Nephron (organoid): ENCODE data around the gene MAP2K1.

ENCODE experiments used
- H3K27ac Mint-ChIP-seq, 3 experiments: 2 replicates each; pipeline ENCODE4 v1.8.0; 2020; ENCODE audit warnings: mixed read lengths in 3 of 3, mild to moderate bottlenecking in 2 of 3, moderate library complexity in 1 of 3
- H3K27me3 Mint-ChIP-seq: 2 replicates; pipeline ENCODE4 v1.8.0; 2021; ENCODE audit warnings: low read depth, mild to moderate bottlenecking, moderate library complexity, mixed read lengths
- H3K36me3 Mint-ChIP-seq: 2 replicates; pipeline ENCODE4 v1.8.0; 2020; ENCODE audit warnings: low read depth, mixed read lengths
- H3K4me1 Mint-ChIP-seq: 2 replicates; pipeline ENCODE4 v1.8.0; 2020; ENCODE audit warnings: mixed read lengths
- H3K4me3 Mint-ChIP-seq, 3 experiments: 2 replicates each; pipeline ENCODE4 v1.8.0; 2020; ENCODE audit warnings: mild to moderate bottlenecking in 3 of 3, mixed read lengths in 3 of 3, moderate library complexity in 2 of 3
- H3K9me3 Mint-ChIP-seq: 2 replicates; pipeline ENCODE4 v1.8.0; 2020; ENCODE audit warnings: mixed read lengths
- TF ChIP-seq, protein P1 (sequence below), 3 experiments: fragments of 200-600 bp; sonication (generic); IDR thresholded peaks; one replicate each; pipeline ENCODE4 v1.5.0; 2021; ENCODE audit warnings: antibody characterized with exemption in 3 of 3; ENCODE audit not compliant: unreplicated experiment in 3 of 3

The MAP2K1 gene

DNA sequence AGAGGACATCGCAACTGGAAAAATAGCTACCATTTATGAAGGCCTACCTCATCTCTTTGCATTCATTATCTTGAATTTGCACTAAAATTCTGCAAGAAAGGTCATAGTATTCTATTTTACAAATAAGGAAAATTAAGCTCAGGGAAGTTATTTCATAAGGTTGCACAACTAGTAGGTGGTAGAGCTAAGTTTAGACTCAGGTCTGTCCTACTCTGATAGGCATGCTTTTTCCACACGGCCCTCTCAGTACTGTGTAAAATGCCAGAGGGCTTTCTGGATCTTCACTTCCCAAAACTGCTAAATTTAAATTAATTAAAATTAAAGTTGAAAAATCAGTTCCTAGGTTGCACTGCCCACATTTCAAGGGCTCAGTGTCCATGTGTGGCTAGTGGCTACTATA is 18.3 kb downstream of the MAP2K1 start:
- H3K4me1 Mint-ChIP-seq = peaks cover 90% of the 10 kb centered on the region
- peaks cover 3% of the 10 kb centered on the region for H3K36me3 Mint-ChIP-seq
- H3K27ac Mint-ChIP-seq = peak overlapping the region; percentile 69 to 91 (median 89)
- TF ChIP-seq, protein P1, sequence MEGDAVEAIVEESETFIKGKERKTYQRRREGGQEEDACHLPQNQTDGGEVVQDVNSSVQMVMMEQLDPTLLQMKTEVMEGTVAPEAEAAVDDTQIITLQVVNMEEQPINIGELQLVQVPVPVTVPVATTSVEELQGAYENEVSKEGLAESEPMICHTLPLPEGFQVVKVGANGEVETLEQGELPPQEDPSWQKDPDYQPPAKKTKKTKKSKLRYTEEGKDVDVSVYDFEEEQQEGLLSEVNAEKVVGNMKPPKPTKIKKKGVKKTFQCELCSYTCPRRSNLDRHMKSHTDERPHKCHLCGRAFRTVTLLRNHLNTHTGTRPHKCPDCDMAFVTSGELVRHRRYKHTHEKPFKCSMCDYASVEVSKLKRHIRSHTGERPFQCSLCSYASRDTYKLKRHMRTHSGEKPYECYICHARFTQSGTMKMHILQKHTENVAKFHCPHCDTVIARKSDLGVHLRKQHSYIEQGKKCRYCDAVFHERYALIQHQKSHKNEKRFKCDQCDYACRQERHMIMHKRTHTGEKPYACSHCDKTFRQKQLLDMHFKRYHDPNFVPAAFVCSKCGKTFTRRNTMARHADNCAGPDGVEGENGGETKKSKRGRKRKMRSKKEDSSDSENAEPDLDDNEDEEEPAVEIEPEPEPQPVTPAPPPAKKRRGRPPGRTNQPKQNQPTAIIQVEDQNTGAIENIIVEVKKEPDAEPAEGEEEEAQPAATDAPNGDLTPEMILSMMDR (IDR thresholded peaks at IDR 0.05; ENCODE audit: unreplicated experiment in 3 of 3) = no peak
- H3K4me3 Mint-ChIP-seq = peak overlapping the region in 2 of 3 experiments; percentile 17 to 63
- H3K27me3 Mint-ChIP-seq = no peaks in the 10 kb centered on the region
- no peaks in the 10 kb centered on the region for H3K9me3 Mint-ChIP-seq

DNA sequence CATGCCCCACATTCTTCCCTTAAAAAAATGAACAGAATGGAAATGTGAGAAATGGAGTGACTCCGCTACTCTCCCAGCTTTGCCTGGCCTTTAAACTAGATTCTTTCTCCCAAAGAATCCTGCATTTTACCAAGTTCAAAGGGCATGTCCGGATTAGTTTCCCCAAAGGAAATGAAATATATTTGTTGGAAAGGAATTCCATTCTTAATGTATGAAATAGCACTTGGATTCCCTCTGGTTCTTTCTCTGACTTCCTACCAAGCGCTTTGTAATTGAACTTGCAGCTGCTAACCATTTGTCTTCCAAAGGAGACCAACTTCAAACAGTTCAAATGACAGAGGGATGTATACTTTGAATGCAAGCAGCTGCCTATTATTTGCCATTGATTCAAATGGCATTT is 18.9 kb downstream of the MAP2K1 start:
- no peaks in the 10 kb centered on the region for H3K27me3 Mint-ChIP-seq
- no peaks in the 10 kb centered on the region for H3K9me3 Mint-ChIP-seq
- H3K4me3 Mint-ChIP-seq = peak overlapping the region in 1 of 3 experiments; percentile 39
- TF ChIP-seq, protein P1 (IDR thresholded peaks at IDR 0.05; ENCODE audit: unreplicated experiment in 3 of 3) = no peak
- H3K4me1 Mint-ChIP-seq = peaks cover 90% of the 10 kb centered on the region
- H3K27ac Mint-ChIP-seq = peak overlapping the region; percentile 43 to 89 (median 72)
- no peaks in the 10 kb centered on the region for H3K36me3 Mint-ChIP-seq

DNA sequence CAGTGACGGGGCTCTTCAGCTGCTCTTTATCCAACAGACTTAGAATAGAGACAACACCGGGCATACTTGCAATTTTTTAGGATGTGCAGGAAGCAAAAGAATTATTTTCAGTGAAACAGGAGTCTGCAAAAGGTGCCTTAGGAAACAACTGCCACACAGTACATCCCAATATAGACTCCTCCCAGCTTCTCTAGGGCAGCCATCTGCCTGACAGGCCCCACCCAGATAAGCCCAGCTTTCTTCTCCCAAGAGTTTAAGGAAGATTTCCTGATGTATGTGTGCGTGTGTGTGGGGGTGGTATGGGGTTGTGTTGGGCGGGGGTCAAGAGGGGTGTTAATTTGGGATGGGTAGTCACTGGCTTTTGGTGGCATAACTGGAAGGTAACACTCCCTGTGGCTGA is 21.5 kb downstream of the MAP2K1 start:
- peaks cover 80% of the 10 kb centered on the region for H3K4me1 Mint-ChIP-seq

DNA sequence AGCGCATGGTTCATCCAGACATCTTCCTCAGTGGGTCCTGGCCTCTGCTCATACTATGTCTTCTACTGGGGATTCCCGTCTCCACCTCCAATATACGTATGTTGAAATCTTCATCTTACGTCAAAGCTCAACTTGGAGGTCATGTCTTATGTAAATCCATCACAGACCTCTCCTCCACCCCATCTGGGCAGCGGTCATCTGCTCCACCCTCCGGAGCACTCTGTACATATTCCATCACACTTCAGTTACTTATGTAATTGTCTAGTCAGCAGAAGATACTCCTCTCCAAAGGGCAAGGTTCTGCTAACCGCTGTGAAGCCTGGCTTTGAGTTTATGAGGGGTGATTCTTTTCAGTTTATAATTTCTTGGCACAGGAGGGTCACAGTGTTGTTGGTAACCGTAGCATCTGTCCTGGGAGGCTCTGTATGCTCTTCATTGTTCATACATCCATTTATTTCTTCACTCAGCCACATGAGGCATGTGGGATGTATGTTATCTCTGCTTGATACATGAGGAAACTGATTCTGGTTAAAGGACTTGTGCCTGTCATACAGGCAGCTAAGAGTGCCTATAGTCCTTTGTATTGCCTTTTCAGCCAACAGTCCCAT is 22.1 kb downstream of the MAP2K1 start:
- peak overlapping the region in 1 of 3 experiments; percentile 59 for H3K4me3 Mint-ChIP-seq

More for the DNA sequence above, 21.5 kb downstream of the MAP2K1 start:
- TF ChIP-seq, protein P1 (IDR thresholded peaks at IDR 0.05; ENCODE audit: unreplicated experiment in 3 of 3) = no peak
- Mint-ChIP-seq H3K36me3 (no peaks in the 10 kb centered on the region), H3K9me3 (no peaks in the 10 kb centered on the region), H3K27me3 (no peaks in the 10 kb centered on the region), H3K4me3 (peak overlapping the region in 1 of 3 experiments; percentile 47), H3K27ac (peak overlapping the region; percentile 36 to 62 (median 52))

DNA sequence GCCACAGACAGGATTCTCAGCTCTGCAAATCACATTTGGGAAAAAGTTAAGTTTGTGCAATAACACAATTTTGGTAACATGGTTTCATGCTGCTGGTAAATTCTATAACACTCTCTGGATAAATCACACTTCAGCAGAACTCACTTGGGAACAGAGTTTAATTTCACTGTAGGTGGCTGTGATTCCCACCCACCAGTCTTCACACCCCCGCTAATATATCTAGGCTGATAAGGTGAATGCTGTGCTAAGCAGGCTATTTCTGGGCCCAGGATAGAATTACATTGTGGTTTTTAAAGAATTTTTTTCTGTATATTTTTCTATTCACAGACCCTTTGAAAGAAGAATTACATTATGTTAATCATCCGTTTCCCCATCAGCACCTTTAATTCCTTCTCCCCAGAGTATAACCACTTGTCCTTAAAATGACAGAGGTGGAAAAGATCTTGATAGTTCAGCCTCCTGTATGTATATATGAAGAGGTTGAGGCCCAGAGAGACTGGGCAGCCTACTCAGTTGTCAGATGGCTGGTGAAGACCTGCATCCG is 22.9 kb downstream of the MAP2K1 start:
- peak overlapping the region in 1 of 3 experiments; percentile 7 for H3K4me3 Mint-ChIP-seq
- no peaks in the 10 kb centered on the region for H3K27me3 Mint-ChIP-seq
- TF ChIP-seq, protein P1 (IDR thresholded peaks at IDR 0.05; ENCODE audit: unreplicated experiment in 3 of 3) = no peak
- H3K4me1 Mint-ChIP-seq = peaks cover 66% of the 10 kb centered on the region
- H3K36me3 Mint-ChIP-seq = no peaks in the 10 kb centered on the region
- H3K27ac Mint-ChIP-seq = peak overlapping the region in 2 of 3 experiments; percentile 55 to 62
- no peaks in the 10 kb centered on the region for H3K9me3 Mint-ChIP-seq

More for the DNA sequence above, 22.1 kb downstream of the MAP2K1 start:
- Mint-ChIP-seq H3K9me3 (no peaks in the 10 kb centered on the region), H3K27me3 (no peaks in the 10 kb centered on the region), H3K36me3 (no peaks in the 10 kb centered on the region), H3K4me1 (peaks cover 74% of the 10 kb centered on the region), H3K27ac (peak overlapping the region; percentile 16 to 62 (median 52))
- TF ChIP-seq, protein P1 (IDR thresholded peaks at IDR 0.05; ENCODE audit: unreplicated experiment in 3 of 3) = no peak

DNA sequence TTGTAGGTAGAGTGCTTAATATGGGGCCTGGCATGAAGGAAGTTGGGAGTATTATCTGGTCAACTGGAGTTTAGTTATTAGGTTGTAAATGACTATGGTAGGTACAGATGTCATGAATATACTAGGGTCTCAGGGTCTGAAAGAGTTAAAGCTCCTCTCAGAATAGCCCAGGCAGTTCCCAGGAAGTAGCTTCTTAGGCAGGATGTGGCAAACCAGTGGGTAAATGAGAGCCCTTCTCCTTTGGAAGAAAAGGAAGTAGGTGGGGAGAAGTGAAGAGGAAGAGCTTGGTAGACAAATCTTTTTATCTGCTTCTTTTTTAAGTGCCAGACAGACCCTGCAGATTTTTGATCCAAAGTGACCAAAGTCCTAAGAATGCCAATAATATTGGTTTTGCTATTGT is 24.5 kb downstream of the MAP2K1 start:
- H3K4me1 Mint-ChIP-seq = peaks cover 61% of the 10 kb centered on the region
- no peak overlapping the region for H3K4me3 Mint-ChIP-seq
- no peaks in the 10 kb centered on the region for H3K27me3 Mint-ChIP-seq
- TF ChIP-seq, protein P1 (IDR thresholded peaks at IDR 0.05; ENCODE audit: unreplicated experiment in 3 of 3) = no peak
- peak overlapping the region in 1 of 3 experiments; percentile 33 for H3K27ac Mint-ChIP-seq
- peaks cover 5% of the 10 kb centered on the region for H3K36me3 Mint-ChIP-seq
- no peaks in the 10 kb centered on the region for H3K9me3 Mint-ChIP-seq
